ENCODE results near the gene IGF2BP3. TPM values are rescaled to one million over a fixed set of nuclear protein-coding genes. Genes with fewer than 3 reads are reported as not detected.

IGF2BP3 gene
- total RNA-seq, 4 donors from 2014 or later = 0.13 to 0.35 TPM; not detected in 2

- TF ChIP-seq, protein P1, sequence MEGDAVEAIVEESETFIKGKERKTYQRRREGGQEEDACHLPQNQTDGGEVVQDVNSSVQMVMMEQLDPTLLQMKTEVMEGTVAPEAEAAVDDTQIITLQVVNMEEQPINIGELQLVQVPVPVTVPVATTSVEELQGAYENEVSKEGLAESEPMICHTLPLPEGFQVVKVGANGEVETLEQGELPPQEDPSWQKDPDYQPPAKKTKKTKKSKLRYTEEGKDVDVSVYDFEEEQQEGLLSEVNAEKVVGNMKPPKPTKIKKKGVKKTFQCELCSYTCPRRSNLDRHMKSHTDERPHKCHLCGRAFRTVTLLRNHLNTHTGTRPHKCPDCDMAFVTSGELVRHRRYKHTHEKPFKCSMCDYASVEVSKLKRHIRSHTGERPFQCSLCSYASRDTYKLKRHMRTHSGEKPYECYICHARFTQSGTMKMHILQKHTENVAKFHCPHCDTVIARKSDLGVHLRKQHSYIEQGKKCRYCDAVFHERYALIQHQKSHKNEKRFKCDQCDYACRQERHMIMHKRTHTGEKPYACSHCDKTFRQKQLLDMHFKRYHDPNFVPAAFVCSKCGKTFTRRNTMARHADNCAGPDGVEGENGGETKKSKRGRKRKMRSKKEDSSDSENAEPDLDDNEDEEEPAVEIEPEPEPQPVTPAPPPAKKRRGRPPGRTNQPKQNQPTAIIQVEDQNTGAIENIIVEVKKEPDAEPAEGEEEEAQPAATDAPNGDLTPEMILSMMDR (IDR thresholded peaks at IDR 0.05) = no peak
- TF ChIP-seq POLR2AphosphoS5 (IDR thresholded peaks at IDR 0.05) (no peak), EP300 (IDR thresholded peaks at IDR 0.05) (no peak), POLR2A (IDR thresholded peaks at IDR 0.05) (no peak)
- Histone ChIP-seq H3K4me1 (peaks cover 0 to 37% (median 5%) of the 10 kb centered on the region in 3 donors), H3K9me3 (no peaks in the 10 kb centered on the region), H3K4me3 (no peak overlapping the region), H3K27me3 (no peaks in the 10 kb centered on the region), H3K27ac (no peak overlapping the region), H3K36me3 (no peaks in the 10 kb centered on the region)
- WGBS, 2 donors (ENCODE audit: low coverage in 1 of 2) = 83 to 89% methylated on average over 3 of the region's 3 CpGs
- no peak for ATAC-seq
Observed at GRCh38 chr7:23336086-23336485, 134.2 kb downstream of the IGF2BP3 start.

- Histone ChIP-seq H3K36me3 (no peaks in the 10 kb centered on the region), H3K27ac (no peak overlapping the region), H3K9me3 (no peaks in the 10 kb centered on the region), H3K27me3 (no peaks in the 10 kb centered on the region), H3K4me3 (no peak overlapping the region), H3K4me1 (peaks cover 0 to 37% (median 5%) of the 10 kb centered on the region in 3 donors)
- TF ChIP-seq EP300 (IDR thresholded peaks at IDR 0.05) (no peak), POLR2A (IDR thresholded peaks at IDR 0.05) (no peak), POLR2AphosphoS5 (IDR thresholded peaks at IDR 0.05) (no peak)
- TF ChIP-seq, protein P1 (IDR thresholded peaks at IDR 0.05) = no peak
- 24 to 83% methylated on average over 2 to 6 of the region's 6 CpGs for WGBS, 2 donors (ENCODE audit: low coverage in 1 of 2)
- no peak for ATAC-seq
Observed at GRCh38 chr7:23335621-23336020, 134.7 kb downstream of the IGF2BP3 start.

DNA sequence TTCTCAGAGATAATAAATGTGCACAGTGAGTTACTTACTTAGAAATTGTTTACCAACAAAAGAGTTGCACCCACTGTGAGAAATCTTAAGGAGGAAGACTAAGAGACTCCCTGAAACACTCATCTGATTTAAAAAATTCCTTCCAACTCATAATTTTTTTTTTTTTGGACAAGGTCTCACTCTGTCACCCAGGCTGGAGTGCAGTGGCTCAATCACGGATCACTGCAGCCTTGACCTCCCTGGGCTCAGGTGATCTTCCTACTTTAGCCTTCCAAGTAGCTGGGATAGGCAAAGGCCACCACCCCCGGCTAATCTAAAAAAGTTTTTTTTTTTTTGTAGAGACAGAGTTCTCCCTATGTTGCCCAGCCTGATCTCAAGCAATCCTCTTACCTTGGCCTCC, 135.2 kb downstream of the IGF2BP3 start:
- no peaks in the 10 kb centered on the region for H3K27me3 ChIP-seq
- no peak overlapping the region for H3K4me3 ChIP-seq
- no peaks in the 10 kb centered on the region for H3K9me3 ChIP-seq
- H3K4me1 ChIP-seq = peaks cover 0 to 37% (median 5%) of the 10 kb centered on the region in 3 donors
- TF ChIP-seq POLR2A (IDR thresholded peaks at IDR 0.05) = no peak
- TF ChIP-seq, protein P1 (IDR thresholded peaks at IDR 0.05) = no peak
- H3K27ac ChIP-seq = no peak overlapping the region
- no peaks in the 10 kb centered on the region for H3K36me3 ChIP-seq
- ATAC-seq = no peak
- WGBS, 2 donors (ENCODE audit: low coverage in 1 of 2) = 66% methylated on average over 2 of the region's 2 CpGs

DNA sequence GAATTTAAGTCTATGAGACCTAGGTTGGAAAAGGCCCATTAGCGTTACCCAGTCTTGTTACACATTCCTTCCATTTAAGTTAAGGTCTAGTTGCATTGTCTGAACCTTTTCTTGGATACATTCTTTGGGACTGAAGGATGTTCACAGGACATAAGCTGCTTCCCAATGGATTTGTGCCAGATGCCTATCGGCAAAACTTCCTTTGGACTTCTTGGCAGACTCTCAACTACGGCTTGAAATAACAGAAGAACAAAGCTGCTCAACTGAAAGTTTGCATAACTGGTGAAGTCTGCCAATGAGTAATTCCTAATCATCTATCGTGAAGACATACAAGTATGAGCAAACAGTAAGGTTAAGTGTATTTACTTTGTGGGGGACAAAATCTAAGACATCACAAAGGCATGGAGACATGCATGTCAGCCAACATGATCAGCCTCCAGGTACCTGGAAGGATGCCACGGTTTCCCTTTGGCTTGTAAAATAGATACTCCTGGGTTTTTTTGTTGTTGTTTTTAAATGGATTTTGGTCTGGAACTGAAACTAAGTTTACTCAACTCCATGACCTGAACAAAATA, 135.7 kb downstream of the IGF2BP3 start:
- peak overlapping the region in 3 of 4 donors; percentile 12 to 47 (median 44) for H3K27ac ChIP-seq
- no peaks in the 10 kb centered on the region for H3K36me3 ChIP-seq
- H3K27me3 ChIP-seq = no peaks in the 10 kb centered on the region
- peak; percentile 59 for ATAC-seq
- 8 to 11% methylated on average over 5 of the region's 5 CpGs for WGBS, 2 donors (ENCODE audit: low coverage in 1 of 2)
- H3K9me3 ChIP-seq = no peaks in the 10 kb centered on the region
- no peak for TF ChIP-seq POLR2A (IDR thresholded peaks at IDR 0.05)
- TF ChIP-seq POLR2AphosphoS5 (IDR thresholded peaks at IDR 0.05) = peak; percentile 28
- TF ChIP-seq EP300 (IDR thresholded peaks at IDR 0.05) = no peak
- TF ChIP-seq, protein P1 (IDR thresholded peaks at IDR 0.05) = no peak
- H3K4me1 ChIP-seq = peaks cover 0 to 37% (median 5%) of the 10 kb centered on the region in 3 donors
- H3K4me3 ChIP-seq = no peak overlapping the region

GRCh38 chr7:23333671-23334246, 136.5 kb downstream of the IGF2BP3 start:
- H3K27ac ChIP-seq = peak overlapping the region in 3 of 4 donors; percentile 12 to 47 (median 44)
- 33 to 45% methylated on average over 4 of the region's 9 CpGs for WGBS, 2 donors (ENCODE audit: low coverage in 1 of 2)

More at GRCh38 chr7:23333671-23334246, 136.5 kb downstream of the IGF2BP3 start:
- ATAC-seq = peak; percentile 71
- peaks cover 0 to 37% (median 5%) of the 10 kb centered on the region in 3 donors for H3K4me1 ChIP-seq
- no peaks in the 10 kb centered on the region for H3K36me3 ChIP-seq
- no peaks in the 10 kb centered on the region for H3K9me3 ChIP-seq
- H3K4me3 ChIP-seq = no peak overlapping the region
- no peaks in the 10 kb centered on the region for H3K27me3 ChIP-seq
- TF ChIP-seq, protein P1 (IDR thresholded peaks at IDR 0.05) = no peak
- TF ChIP-seq POLR2A (IDR thresholded peaks at IDR 0.05) (no peak), EP300 (IDR thresholded peaks at IDR 0.05) (no peak)

All from gastroesophageal sphincter (tissue), 4 donors.